ENCODE results near the gene SFRP5. TPM values are rescaled to one million over a fixed set of nuclear protein-coding genes. Genes with fewer than 3 reads are reported as not detected.

Gene SFRP5
- total and polyA plus RNA-seq, 10 of the 15 experiments (the other 5 are each of a cell fraction or from before 2014, with no cell fraction given) = not detected

DNA sequence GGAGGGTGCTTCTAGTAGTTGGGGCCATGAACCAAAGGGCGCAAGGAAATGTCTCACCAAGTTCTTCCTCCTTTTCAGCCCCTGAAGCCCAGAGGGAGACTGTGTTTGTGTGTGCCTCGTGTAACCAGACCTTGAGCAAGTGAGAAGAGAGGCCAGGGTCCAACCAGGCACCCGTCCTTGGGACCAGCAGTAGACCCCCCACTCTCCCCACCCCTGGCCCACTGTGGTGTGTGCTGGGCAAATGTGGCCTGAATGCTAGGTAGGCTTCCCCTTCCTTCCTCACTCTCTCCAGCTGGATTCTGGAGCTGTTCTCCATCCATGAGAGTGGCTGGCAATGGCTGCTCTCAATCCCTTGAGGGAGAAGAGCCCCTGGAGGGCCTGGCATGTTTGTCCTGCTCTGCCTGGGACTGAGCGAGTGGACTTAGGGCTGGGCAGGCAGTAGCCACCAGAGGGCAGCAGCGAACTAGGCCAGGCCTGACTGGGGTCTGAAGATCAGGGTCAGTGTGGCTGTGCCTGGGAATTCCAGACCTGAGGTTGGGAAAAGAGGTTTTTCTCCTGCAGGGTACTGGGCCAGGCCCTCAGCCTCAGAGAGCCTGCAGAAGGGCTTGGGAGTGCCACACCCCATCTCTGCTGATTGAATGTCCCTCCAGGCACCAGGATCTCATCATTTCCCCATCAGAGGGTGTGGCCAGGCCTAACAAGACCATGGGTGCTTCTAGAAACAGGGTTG, 12.5 kb downstream of the SFRP5 start:
- TF ChIP-seq ASH2L (IDR thresholded peaks at IDR 0.05; ENCODE audit: borderline replicate concordance, low read depth) (no peak), RAD21 (IDR thresholded peaks at IDR 0.05; ENCODE audit: insufficient read depth, low read depth, low read length) (peak; percentile 43), SMC3 (IDR thresholded peaks at IDR 0.05; ENCODE audit: borderline replicate concordance, low read length) (peak; percentile 37)
- TF ChIP-seq, protein P1, sequence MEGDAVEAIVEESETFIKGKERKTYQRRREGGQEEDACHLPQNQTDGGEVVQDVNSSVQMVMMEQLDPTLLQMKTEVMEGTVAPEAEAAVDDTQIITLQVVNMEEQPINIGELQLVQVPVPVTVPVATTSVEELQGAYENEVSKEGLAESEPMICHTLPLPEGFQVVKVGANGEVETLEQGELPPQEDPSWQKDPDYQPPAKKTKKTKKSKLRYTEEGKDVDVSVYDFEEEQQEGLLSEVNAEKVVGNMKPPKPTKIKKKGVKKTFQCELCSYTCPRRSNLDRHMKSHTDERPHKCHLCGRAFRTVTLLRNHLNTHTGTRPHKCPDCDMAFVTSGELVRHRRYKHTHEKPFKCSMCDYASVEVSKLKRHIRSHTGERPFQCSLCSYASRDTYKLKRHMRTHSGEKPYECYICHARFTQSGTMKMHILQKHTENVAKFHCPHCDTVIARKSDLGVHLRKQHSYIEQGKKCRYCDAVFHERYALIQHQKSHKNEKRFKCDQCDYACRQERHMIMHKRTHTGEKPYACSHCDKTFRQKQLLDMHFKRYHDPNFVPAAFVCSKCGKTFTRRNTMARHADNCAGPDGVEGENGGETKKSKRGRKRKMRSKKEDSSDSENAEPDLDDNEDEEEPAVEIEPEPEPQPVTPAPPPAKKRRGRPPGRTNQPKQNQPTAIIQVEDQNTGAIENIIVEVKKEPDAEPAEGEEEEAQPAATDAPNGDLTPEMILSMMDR (IDR thresholded peaks at IDR 0.05 in 2 of 3, conservative IDR thresholded peaks at IDR 0.05 in 1 of 3; ENCODE audit: control insufficient read depth in 2 of 3, extremely low read depth in 1 of 3, insufficient read depth in 1 of 3, low read depth in 3 of 3, low read length in 3 of 3) = peak; percentile 66 to 90 (median 73)
- RAD21 ChIA-PET (ENCODE audit: unreplicated experiment) = no interaction called here
- no peak overlapping the region for H3K4me2 ChIP-seq (ENCODE audit: control insufficient read depth, insufficient read depth)
- SMC1A ChIA-PET (ENCODE audit: uncharacterized antibody, unreplicated experiment) = no interaction called here
- no peak overlapping the region for H3K4me3 ChIP-seq
- H3K79me2 ChIP-seq (ENCODE audit: control insufficient read depth, insufficient read depth, low read length) = no peaks in the 10 kb centered on the region
- no peak overlapping the region for H3K27ac ChIP-seq (ENCODE audit: control insufficient read depth, insufficient read depth)
- H3K9me3 ChIP-seq (replicated peaks; ENCODE audit: control insufficient read depth, insufficient read depth, low read length) = no peaks in the 10 kb centered on the region
- CTCF ChIA-PET = interaction anchor here (1.0 to 2.1 kb wide), 5 partner anchors 9 to 281 kb away, joined by 3 to 4 read pairs (median 3); no protein-coding TSS in a partner anchor
- H2AFZ ChIP-seq (ENCODE audit: control insufficient read depth, low read depth, low read length) = no peak overlapping the region
- no peak for DNase-seq (ENCODE audit: low read depth, low spot score)
- POLR2A ChIA-PET = no interaction called here
- BruUV-seq (replicated peaks) = TSS peak; percentile 19
- H3K9ac ChIP-seq (ENCODE audit: control insufficient read depth, insufficient read depth, low read length) = no peak overlapping the region
- intact Hi-C loops (cut with micrococcal nuclease; ENCODE audit: unreplicated experiment) = no loop called here
- peaks cover 3% of the 10 kb centered on the region for H3K4me1 ChIP-seq (ENCODE audit: control insufficient read depth, insufficient read depth, low read length)
- peak; percentile 59 for FAIRE-seq
- 56% methylated on average over 5 of the region's 5 CpGs for whole genome bisulfite sequencing (ENCODE audit: insufficient coverage, insufficient replicate concordance, low lambda C conversion rate, missing lambda C conversion rate)
- peak; percentile 94 for ATAC-seq
- H3K36me3 ChIP-seq (ENCODE audit: control insufficient read depth in 2 of 2, insufficient read depth in 2 of 2, low read length in 1 of 2) = peaks cover 23 to 28% of the 10 kb centered on the region in 2 experiments
- in situ Hi-C loops (cut with MboI) = no loop called here
- H4K20me1 ChIP-seq (ENCODE audit: control insufficient read depth, insufficient read depth) = no peaks in the 10 kb centered on the region; the same call in 1 of the 2 replicates
- no peaks in the 10 kb centered on the region for H3K27me3 ChIP-seq (replicated peaks in 1 of 2; ENCODE audit: control insufficient read depth in 2 of 2, insufficient read depth in 2 of 2, low read length in 1 of 2)
